Measurements from ENCODE around the gene NUP205.

DNA sequence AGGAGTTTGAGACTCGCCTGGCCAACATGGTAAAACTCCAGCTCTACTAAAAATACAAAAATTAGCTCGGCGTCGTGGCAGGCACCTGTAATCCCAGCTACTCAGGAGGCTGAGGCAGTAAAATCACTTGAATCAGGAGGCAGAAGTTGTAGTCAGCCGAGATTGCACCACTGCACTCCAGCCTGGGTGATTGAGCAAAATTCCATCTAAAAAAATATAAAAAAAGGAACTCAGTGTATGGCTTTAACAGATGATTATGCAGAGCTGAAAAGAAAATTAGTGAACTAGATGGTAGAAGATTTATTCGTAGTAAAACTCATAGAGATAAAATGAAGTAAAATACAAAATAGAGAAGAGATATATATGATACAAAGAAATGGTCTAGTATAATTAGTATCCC is 35.2 kb upstream of the NUP205 start:
- TF ChIP-seq, protein P1, sequence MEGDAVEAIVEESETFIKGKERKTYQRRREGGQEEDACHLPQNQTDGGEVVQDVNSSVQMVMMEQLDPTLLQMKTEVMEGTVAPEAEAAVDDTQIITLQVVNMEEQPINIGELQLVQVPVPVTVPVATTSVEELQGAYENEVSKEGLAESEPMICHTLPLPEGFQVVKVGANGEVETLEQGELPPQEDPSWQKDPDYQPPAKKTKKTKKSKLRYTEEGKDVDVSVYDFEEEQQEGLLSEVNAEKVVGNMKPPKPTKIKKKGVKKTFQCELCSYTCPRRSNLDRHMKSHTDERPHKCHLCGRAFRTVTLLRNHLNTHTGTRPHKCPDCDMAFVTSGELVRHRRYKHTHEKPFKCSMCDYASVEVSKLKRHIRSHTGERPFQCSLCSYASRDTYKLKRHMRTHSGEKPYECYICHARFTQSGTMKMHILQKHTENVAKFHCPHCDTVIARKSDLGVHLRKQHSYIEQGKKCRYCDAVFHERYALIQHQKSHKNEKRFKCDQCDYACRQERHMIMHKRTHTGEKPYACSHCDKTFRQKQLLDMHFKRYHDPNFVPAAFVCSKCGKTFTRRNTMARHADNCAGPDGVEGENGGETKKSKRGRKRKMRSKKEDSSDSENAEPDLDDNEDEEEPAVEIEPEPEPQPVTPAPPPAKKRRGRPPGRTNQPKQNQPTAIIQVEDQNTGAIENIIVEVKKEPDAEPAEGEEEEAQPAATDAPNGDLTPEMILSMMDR (IDR thresholded peaks at IDR 0.05): no peak
- TF ChIP-seq EP300 (IDR thresholded peaks at IDR 0.05) (no peak), POLR2A (IDR thresholded peaks at IDR 0.05) (no peak)
